GM21619 (cell line): ENCODE measurements around the gene HSPBP1.

Experiments
- ATAC-seq: cut with Tn5 transposase; IDR thresholded peaks from one replicate; pipeline ENCODE4 v1.9.1; 2021; ENCODE audit not compliant: unreplicated experiment

Gene HSPBP1

GRCh38 chr19:55223291-55224037, 56.4 kb downstream of the HSPBP1 start:
- no peak for ATAC-seq

- ATAC-seq: no peak
These were observed 59.4 kb downstream of the HSPBP1 start for GRCh38 chr19:55220525-55220924.

GRCh38 chr19:55216461-55217198, 63.3 kb downstream of the HSPBP1 start:
- ATAC-seq: no peak

GRCh38 chr19:55213547-55213946, 66.4 kb downstream of the HSPBP1 start:
- no peak for ATAC-seq

GRCh38 chr19:55212447-55212846, 67.5 kb downstream of the HSPBP1 start:
- no peak for ATAC-seq
